ENCODE data around the gene BNIP3.

The BNIP3 gene

DNA sequence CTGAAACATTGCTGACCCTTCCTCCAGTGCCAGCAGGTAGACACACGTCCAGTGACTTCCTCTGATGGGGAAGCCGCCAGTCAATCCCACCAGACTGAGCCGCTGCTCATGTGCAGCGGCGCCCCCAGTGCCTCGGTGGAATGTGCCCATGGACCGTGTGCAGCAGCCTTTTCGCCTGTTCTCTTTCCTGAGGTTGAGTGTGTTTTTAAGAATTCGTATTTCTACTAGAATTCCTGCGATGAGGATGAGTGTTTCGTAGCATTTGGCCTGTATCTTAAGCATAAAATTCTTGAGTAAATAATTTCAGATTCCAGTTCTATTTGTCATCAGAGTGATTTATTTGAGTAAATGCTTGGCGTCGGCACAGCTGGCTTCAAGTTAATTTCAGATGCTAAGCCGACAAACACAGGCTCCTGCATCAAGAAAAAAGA, 35.4 kb downstream of the BNIP3 start:
- peaks cover 25% of the 10 kb centered on the region for H3K36me3 ChIP-seq (replicated peaks; ENCODE audit: low read depth, low read length)

DNA sequence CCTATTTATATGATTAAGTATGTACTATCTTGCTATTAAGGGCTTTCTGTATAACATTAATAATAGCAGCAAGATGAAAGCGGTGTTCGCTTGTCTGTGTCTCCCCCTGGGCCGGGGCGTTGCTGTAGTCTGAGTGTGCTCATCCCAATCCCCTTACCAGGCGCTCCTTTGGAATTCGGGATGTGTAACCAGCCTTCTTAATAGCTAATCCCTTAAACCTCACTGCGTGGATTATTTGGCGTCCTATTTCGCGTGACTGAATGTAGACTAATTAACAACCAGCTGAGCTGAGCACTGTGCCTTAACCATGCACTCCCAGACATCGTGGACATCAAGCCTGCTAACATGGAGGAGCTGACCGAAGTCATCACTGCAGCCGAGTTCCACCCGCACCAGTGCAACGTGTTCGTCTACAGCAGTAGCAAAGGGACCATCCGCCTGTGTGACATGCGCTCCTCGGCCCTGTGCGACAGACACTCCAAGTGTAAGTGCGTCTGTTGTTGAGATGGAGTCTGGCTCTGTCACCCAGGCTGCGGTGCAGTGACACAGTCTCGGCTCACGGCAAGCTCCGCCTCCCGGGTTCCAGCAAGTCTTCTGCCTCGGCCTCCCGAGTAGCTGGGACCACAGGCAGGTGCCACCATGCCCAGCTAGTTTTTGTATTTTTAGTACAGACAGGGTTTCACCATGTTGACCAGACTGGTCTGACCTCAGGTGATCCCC, 36.6 kb downstream of the BNIP3 start:
- H3K9ac ChIP-seq (ENCODE audit: low read length): no peak overlapping the region
- no peak for TF ChIP-seq EZH2phosphoT487 (IDR thresholded peaks at IDR 0.05; ENCODE audit: low read depth)
- TF ChIP-seq, protein P1, sequence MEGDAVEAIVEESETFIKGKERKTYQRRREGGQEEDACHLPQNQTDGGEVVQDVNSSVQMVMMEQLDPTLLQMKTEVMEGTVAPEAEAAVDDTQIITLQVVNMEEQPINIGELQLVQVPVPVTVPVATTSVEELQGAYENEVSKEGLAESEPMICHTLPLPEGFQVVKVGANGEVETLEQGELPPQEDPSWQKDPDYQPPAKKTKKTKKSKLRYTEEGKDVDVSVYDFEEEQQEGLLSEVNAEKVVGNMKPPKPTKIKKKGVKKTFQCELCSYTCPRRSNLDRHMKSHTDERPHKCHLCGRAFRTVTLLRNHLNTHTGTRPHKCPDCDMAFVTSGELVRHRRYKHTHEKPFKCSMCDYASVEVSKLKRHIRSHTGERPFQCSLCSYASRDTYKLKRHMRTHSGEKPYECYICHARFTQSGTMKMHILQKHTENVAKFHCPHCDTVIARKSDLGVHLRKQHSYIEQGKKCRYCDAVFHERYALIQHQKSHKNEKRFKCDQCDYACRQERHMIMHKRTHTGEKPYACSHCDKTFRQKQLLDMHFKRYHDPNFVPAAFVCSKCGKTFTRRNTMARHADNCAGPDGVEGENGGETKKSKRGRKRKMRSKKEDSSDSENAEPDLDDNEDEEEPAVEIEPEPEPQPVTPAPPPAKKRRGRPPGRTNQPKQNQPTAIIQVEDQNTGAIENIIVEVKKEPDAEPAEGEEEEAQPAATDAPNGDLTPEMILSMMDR (IDR thresholded peaks at IDR 0.05; ENCODE audit: low read depth, low read length): no peak
- peaks cover 24% of the 10 kb centered on the region for H3K36me3 ChIP-seq (replicated peaks; ENCODE audit: low read depth, low read length)
- no peak overlapping the region for H3K4me3 ChIP-seq (ENCODE audit: low read length)
- no peaks in the 10 kb centered on the region for H4K20me1 ChIP-seq (ENCODE audit: insufficient read depth, low read length)
- H2AFZ ChIP-seq (ENCODE audit: low read depth, low read length): no peak overlapping the region
- H3K27ac ChIP-seq (ENCODE audit: low read length): no peak overlapping the region
- H3K27me3 ChIP-seq (ENCODE audit: low read depth, low read length): no peaks in the 10 kb centered on the region
- H3K4me2 ChIP-seq (ENCODE audit: low read length): no peak overlapping the region
- H3K4me1 ChIP-seq (ENCODE audit: low read length): no peaks in the 10 kb centered on the region
- no peaks in the 10 kb centered on the region for H3K9me3 ChIP-seq (ENCODE audit: insufficient read depth, low read length)
- H3K79me2 ChIP-seq (ENCODE audit: low read length): no peaks in the 10 kb centered on the region

More for the DNA sequence above, 35.4 kb downstream of the BNIP3 start:
- Histone ChIP-seq H3K9me3 (ENCODE audit: insufficient read depth, low read length) (no peaks in the 10 kb centered on the region), H3K27me3 (ENCODE audit: low read depth, low read length) (no peaks in the 10 kb centered on the region), H3K79me2 (ENCODE audit: low read length) (no peaks in the 10 kb centered on the region), H2AFZ (ENCODE audit: low read depth, low read length) (no peak overlapping the region), H3K4me3 (ENCODE audit: low read length) (no peak overlapping the region), H4K20me1 (ENCODE audit: insufficient read depth, low read length) (no peaks in the 10 kb centered on the region), H3K4me2 (ENCODE audit: low read length) (no peak overlapping the region), H3K4me1 (ENCODE audit: low read length) (no peaks in the 10 kb centered on the region), H3K27ac (ENCODE audit: low read length) (no peak overlapping the region), H3K9ac (ENCODE audit: low read length) (no peak overlapping the region)
- no peak for TF ChIP-seq EZH2phosphoT487 (IDR thresholded peaks at IDR 0.05; ENCODE audit: low read depth)
- TF ChIP-seq, protein P1 (IDR thresholded peaks at IDR 0.05; ENCODE audit: low read depth, low read length): no peak

DNA sequence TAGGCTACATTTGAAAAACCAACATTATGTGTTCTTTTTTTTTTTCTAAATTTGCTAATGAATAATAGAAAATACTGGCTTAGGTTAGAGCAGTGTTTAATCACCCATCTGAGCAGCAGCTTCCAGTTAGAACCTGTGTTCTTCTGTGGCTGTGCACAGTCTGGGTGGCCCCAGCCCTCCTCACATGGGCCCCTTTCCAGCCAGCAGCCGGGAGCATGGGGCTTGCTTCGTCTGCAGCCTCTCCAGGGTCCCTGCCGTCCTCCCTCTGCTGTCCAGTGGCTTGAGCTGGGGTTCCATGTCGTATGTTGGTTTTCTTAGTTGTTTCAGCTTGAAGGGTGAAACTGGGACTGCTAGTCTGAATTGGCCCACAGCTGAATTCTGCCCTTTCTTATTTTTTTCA, 37.3 kb downstream of the BNIP3 start:
- Histone ChIP-seq H3K36me3 (replicated peaks; ENCODE audit: low read depth, low read length) (peaks cover 24% of the 10 kb centered on the region), H2AFZ (ENCODE audit: low read depth, low read length) (no peak overlapping the region), H3K4me1 (ENCODE audit: low read length) (no peaks in the 10 kb centered on the region), H3K4me2 (ENCODE audit: low read length) (no peak overlapping the region), H4K20me1 (ENCODE audit: insufficient read depth, low read length) (no peaks in the 10 kb centered on the region), H3K27me3 (ENCODE audit: low read depth, low read length) (no peaks in the 10 kb centered on the region), H3K9me3 (ENCODE audit: insufficient read depth, low read length) (no peaks in the 10 kb centered on the region), H3K4me3 (ENCODE audit: low read length) (no peak overlapping the region), H3K9ac (ENCODE audit: low read length) (no peak overlapping the region), H3K79me2 (ENCODE audit: low read length) (no peaks in the 10 kb centered on the region), H3K27ac (ENCODE audit: low read length) (no peak overlapping the region)
- TF ChIP-seq EZH2phosphoT487 (IDR thresholded peaks at IDR 0.05; ENCODE audit: low read depth): no peak
- TF ChIP-seq, protein P1 (IDR thresholded peaks at IDR 0.05; ENCODE audit: low read depth, low read length): no peak

DNA sequence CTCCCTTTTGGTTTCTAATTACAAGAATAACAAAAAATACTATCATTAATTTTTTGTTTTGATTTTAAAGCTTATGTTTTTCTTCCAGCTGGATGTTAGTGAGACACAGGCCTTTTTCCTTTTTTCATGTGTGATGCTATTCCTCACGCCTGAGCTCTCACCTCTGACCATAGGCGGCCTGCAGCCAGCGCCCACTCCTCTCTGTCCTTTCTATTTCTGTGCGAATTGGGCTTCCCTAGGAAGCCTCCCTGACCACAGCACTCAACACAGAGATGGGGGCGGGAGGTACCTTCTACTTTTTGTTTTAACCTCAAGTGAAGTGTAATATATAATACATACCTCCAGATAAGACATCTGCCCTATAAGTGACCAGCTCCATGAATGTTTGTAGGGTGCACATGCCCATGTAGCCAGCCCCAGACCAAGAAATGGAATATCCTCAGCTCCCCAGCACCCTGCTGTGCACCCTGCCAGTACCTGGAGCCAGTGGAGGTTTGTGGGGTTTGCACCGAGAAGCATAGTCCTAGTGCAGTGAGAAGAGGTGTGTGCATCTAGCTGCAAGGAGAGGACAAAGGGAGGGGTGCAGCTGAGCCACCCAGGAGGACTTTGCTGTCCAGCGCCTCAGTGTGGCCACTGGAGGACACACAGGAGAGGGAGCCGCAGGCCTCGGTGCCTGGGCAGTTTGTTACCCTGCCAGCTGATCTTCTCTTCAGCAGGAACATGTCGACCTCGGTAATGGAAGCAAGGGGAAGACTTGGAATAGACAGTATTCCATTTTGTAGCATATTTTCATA, 38.5 kb downstream of the BNIP3 start:
- Histone ChIP-seq H2AFZ (ENCODE audit: low read depth, low read length) (no peak overlapping the region), H3K9me3 (ENCODE audit: insufficient read depth, low read length) (no peaks in the 10 kb centered on the region), H3K4me2 (ENCODE audit: low read length) (no peak overlapping the region), H3K36me3 (replicated peaks; ENCODE audit: low read depth, low read length) (peaks cover 13% of the 10 kb centered on the region), H3K27ac (ENCODE audit: low read length) (no peak overlapping the region), H3K79me2 (ENCODE audit: low read length) (no peaks in the 10 kb centered on the region), H3K27me3 (ENCODE audit: low read depth, low read length) (no peaks in the 10 kb centered on the region), H3K4me3 (ENCODE audit: low read length) (no peak overlapping the region), H3K9ac (ENCODE audit: low read length) (no peak overlapping the region), H4K20me1 (ENCODE audit: insufficient read depth, low read length) (no peaks in the 10 kb centered on the region), H3K4me1 (ENCODE audit: low read length) (no peaks in the 10 kb centered on the region)
- TF ChIP-seq EZH2phosphoT487 (IDR thresholded peaks at IDR 0.05; ENCODE audit: low read depth): no peak
- TF ChIP-seq, protein P1 (IDR thresholded peaks at IDR 0.05; ENCODE audit: low read depth, low read length): no peak

All from OCI-LY3 (cell line).